Osteocyte (in vitro differentiated cells): ENCODE results near the gene PPP1R1B. TPM values are rescaled to one million over a fixed set of nuclear protein-coding genes. Genes with fewer than 3 reads are reported as not detected.

Source experiments
- DNase-seq: peaks from one replicate; pipeline ENCODE4 v3.0.0; 2021; ENCODE audit warnings: mixed read lengths; ENCODE audit not compliant: unreplicated experiment; ENCODE audit errors: extremely low spot score
- H3K27ac Mint-ChIP-seq: one replicate; pipeline ENCODE4 v1.8.0; 2021; ENCODE audit warnings: mild to moderate bottlenecking, mixed read lengths; ENCODE audit not compliant: unreplicated experiment
- H3K27me3 Mint-ChIP-seq: one replicate; pipeline ENCODE4 v1.8.0; 2021; ENCODE audit warnings: mixed read lengths; ENCODE audit not compliant: unreplicated experiment
- H3K36me3 Mint-ChIP-seq: one replicate; pipeline ENCODE4 v1.8.0; 2021; ENCODE audit warnings: mixed read lengths; ENCODE audit not compliant: unreplicated experiment
- H3K4me1 Mint-ChIP-seq: one replicate; pipeline ENCODE4 v1.8.0; 2021; ENCODE audit warnings: mixed read lengths; ENCODE audit not compliant: unreplicated experiment
- H3K4me3 Mint-ChIP-seq: one replicate; pipeline ENCODE4 v1.8.0; 2021; ENCODE audit warnings: mild to moderate bottlenecking, moderate library complexity, mixed read lengths; ENCODE audit not compliant: unreplicated experiment
- H3K9me3 Mint-ChIP-seq: one replicate; pipeline ENCODE4 v1.8.0; 2021; ENCODE audit warnings: mixed read lengths; ENCODE audit not compliant: unreplicated experiment
- total RNA-seq: library from RNA; stranded (reverse); gene quantifications from 2 replicates; pipeline ENCODE4 v1.2.1, GENCODE V29; 2021
- TF ChIP-seq, protein P1 (sequence below): fragments of 200-600 bp; sonication (generic); IDR thresholded peaks from 2 replicates; pipeline ENCODE4 v1.5.0; 2021; ENCODE audit warnings: antibody characterized with exemption, mild to moderate bottlenecking, moderate library complexity

PPP1R1B gene
- total RNA-seq, 1 donor from 2014 or later = 4.5 TPM

DNA sequence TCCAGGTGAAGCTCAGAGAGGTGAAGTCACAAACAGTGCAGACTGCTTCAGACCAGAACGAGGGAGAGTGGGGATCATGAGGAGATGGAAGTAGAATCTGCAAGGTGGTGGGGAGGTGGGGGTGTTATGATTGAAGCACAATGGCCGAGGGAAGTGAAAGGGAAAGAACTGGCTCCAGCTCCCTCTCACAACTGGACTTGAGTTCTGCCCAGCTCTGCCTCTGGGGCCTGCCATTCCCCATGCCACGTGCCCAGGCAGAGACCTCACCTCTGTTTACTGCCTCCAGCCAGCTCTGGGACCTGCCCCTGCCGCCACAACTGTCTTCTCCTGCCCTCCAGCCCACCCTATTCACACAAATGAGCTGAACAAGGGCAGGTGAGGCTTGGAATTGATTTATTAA is 44.0 kb downstream of the PPP1R1B start:
- no peak overlapping the region for H3K27ac Mint-ChIP-seq
- no peaks in the 10 kb centered on the region for H3K9me3 Mint-ChIP-seq
- H3K27me3 Mint-ChIP-seq = peaks cover 8% of the 10 kb centered on the region
- no peak for DNase-seq
- H3K4me3 Mint-ChIP-seq = no peak overlapping the region
- TF ChIP-seq, protein P1, sequence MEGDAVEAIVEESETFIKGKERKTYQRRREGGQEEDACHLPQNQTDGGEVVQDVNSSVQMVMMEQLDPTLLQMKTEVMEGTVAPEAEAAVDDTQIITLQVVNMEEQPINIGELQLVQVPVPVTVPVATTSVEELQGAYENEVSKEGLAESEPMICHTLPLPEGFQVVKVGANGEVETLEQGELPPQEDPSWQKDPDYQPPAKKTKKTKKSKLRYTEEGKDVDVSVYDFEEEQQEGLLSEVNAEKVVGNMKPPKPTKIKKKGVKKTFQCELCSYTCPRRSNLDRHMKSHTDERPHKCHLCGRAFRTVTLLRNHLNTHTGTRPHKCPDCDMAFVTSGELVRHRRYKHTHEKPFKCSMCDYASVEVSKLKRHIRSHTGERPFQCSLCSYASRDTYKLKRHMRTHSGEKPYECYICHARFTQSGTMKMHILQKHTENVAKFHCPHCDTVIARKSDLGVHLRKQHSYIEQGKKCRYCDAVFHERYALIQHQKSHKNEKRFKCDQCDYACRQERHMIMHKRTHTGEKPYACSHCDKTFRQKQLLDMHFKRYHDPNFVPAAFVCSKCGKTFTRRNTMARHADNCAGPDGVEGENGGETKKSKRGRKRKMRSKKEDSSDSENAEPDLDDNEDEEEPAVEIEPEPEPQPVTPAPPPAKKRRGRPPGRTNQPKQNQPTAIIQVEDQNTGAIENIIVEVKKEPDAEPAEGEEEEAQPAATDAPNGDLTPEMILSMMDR = no peak
- no peaks in the 10 kb centered on the region for H3K36me3 Mint-ChIP-seq
- peaks cover 36% of the 10 kb centered on the region for H3K4me1 Mint-ChIP-seq

DNA sequence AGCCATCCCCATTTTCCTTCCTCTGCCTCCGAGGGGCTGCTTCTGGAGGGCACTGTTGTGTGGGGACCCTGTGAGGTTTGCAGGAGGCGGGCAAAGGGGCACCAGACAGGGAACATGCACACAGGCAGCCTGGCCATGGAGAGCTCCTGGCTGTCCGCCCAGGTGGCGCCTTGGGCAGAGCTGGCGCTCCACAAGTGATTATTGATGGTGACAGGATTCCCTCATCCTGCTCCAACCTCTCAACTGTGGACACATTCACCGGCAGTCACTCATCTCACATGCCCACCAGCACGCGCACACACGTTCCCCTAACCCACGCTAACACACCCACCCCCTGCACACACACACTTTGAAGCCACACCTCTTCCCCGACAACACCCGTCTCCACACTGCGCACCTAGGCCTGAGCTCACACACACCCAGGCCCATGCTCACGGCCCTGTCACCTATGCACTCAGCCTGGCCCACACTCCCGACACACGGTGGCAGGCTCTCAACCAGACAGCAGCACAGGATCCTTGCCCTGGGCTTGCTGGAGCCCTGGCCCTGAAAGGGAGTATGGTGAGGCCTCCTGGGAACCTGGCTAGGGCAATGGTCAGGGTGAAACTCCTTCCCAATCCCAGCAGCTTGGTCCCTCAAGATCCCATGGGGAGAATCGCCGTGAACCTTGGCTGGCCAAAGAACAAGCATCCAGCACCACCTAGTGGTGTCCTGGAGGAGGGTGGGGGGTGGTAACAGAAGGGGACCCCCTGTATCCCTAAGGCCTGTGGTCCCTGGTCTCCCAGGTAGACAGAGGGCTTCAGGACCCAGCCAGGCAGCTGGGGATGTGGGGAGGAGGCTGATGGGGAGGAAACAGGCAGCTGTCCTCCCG is 45.1 kb downstream of the PPP1R1B start:
- no peak overlapping the region for H3K27ac Mint-ChIP-seq
- TF ChIP-seq, protein P1 = peak; percentile 74
- H3K9me3 Mint-ChIP-seq = no peaks in the 10 kb centered on the region
- H3K36me3 Mint-ChIP-seq = no peaks in the 10 kb centered on the region
- no peak overlapping the region for H3K4me3 Mint-ChIP-seq
- DNase-seq = no peak
- H3K4me1 Mint-ChIP-seq = peaks cover 35% of the 10 kb centered on the region
- H3K27me3 Mint-ChIP-seq = peaks cover 8% of the 10 kb centered on the region

DNA sequence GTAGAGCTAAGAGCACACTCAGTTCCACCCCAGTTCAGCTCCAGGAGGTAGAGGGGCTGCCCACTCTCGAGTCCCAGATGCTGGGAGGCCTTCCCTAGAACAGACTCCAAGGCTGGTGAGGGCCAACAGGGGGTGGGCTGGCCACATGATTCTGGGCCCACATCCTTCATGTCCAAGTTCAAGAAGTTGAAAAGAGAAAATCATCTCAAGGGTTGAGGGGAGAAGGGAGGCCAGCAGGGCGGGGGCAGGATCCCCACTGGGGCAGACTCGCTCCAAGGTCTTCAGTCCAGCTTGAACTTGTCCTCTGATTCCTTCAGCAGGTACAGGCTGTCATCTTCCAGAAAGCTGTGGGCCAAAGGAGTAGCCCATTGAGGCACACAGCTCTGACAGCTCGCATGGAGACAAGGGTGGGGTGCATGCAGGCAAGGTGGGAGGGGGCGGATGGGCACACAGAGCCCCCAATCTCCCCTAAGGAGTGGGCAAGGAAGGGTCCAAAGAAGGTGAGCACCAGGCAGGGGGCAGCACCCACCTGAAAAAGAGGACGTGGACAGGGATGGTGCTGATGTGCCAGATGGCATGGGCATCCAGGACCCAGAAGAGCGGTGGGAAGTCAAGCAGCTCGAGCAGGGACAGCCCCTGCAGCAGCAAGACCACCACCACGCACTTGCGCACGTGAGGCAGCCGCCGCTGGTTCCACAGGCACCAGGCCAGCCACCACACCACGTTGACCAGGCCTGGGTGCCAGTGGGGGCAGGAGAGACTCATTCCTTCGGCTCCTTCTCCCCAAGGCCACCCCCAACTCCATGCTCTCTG is 46.0 kb downstream of the PPP1R1B start:
- TF ChIP-seq, protein P1 = peak; percentile 26
- Mint-ChIP-seq H3K27ac (no peak overlapping the region), H3K27me3 (peaks cover 8% of the 10 kb centered on the region)

DNA sequence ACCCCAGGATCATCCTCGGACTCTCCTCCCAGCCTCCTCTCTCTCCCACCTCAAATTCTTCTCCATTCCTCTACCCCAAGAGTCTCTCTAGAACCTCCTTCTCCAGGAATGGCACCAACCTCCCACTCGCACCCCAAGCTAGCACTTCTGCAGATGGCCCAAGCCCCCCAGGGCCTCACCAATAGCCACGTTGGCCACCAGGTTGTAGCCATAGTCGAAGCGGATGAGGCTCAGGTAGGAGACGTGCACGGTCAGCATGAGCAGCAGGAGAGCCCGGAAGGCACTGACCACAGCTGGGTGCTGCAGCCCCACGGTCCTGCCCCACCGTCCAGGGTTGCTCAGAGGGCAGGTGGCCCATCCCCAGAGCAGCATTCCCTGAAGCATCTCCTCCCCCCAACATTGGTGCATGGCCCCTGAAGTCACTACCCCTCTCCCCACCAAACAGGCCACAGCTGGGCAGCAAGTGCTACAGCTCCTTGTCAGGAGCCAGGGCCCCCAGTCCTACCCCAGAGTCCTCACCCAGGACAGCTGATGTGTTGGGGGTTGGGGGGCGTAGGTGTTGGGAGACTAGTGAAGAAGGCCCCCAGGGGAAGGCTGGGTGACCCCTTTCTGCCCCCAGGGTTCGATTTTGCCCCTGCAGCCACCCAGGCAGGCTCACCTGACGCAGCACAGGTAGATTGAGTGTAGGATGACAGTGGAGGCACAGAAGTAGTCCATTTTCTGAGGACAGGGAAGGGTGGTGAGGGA is 46.8 kb downstream of the PPP1R1B start:
- TF ChIP-seq, protein P1 = no peak
- Mint-ChIP-seq H3K4me3 (no peak overlapping the region), H3K27ac (no peak overlapping the region), H3K9me3 (no peaks in the 10 kb centered on the region), H3K4me1 (peaks cover 45% of the 10 kb centered on the region), H3K36me3 (no peaks in the 10 kb centered on the region), H3K27me3 (peaks cover 6% of the 10 kb centered on the region)
- no peak for DNase-seq

More for the DNA sequence above, 46.0 kb downstream of the PPP1R1B start:
- no peaks in the 10 kb centered on the region for H3K9me3 Mint-ChIP-seq
- H3K36me3 Mint-ChIP-seq = no peaks in the 10 kb centered on the region
- no peak overlapping the region for H3K4me3 Mint-ChIP-seq
- no peak for DNase-seq
- peaks cover 41% of the 10 kb centered on the region for H3K4me1 Mint-ChIP-seq
